GM04504 (cell line): ENCODE measurements around the gene PICK1.
"Not testable (repeated sequence)": the region's sequence is repeated elsewhere in the genome, so short reads cannot be mapped to it uniquely, and the experiment has no call there.

ENCODE experiments used
- DNase-seq: peaks from one replicate; pipeline ENCODE4 v3.0.0-alpha.2; 2012; ENCODE audit warnings: low read depth

Gene PICK1

GRCh38 chr22:38114484-38115398 is 57.5 kb downstream of the PICK1 start:
- DNase-seq: peak; percentile 68

GRCh38 chr22:38115423-38116205 is 58.4 kb downstream of the PICK1 start:
- DNase-seq: no peak

- DNase-seq: not testable (repeated sequence)
Observed at GRCh38 chr22:38117556-38117955, 60.4 kb downstream of the PICK1 start.

GRCh38 chr22:38118182-38118581 is 61.0 kb downstream of the PICK1 start:
- DNase-seq: no peak

GRCh38 chr22:38118747-38119146 is 61.5 kb downstream of the PICK1 start:
- not testable (repeated sequence) for DNase-seq

GRCh38 chr22:38120359-38121110 is 63.3 kb downstream of the PICK1 start:
- DNase-seq: no peak

GRCh38 chr22:38122616-38123015 is 65.4 kb downstream of the PICK1 start:
- no peak for DNase-seq

- no peak for DNase-seq
Observed at GRCh38 chr22:38124236-38124974, 67.2 kb downstream of the PICK1 start.

- no peak for DNase-seq
Observed at GRCh38 chr22:38125038-38125610, 67.9 kb downstream of the PICK1 start.
